NCI-H1048 (cell line): ENCODE results near the gene PHAF1.

Experiments used
- DNase-seq: peaks from one replicate; lab custom pipeline; 2025; lab: John Stamatoyannopoulos, UW

Gene PHAF1

DNA sequence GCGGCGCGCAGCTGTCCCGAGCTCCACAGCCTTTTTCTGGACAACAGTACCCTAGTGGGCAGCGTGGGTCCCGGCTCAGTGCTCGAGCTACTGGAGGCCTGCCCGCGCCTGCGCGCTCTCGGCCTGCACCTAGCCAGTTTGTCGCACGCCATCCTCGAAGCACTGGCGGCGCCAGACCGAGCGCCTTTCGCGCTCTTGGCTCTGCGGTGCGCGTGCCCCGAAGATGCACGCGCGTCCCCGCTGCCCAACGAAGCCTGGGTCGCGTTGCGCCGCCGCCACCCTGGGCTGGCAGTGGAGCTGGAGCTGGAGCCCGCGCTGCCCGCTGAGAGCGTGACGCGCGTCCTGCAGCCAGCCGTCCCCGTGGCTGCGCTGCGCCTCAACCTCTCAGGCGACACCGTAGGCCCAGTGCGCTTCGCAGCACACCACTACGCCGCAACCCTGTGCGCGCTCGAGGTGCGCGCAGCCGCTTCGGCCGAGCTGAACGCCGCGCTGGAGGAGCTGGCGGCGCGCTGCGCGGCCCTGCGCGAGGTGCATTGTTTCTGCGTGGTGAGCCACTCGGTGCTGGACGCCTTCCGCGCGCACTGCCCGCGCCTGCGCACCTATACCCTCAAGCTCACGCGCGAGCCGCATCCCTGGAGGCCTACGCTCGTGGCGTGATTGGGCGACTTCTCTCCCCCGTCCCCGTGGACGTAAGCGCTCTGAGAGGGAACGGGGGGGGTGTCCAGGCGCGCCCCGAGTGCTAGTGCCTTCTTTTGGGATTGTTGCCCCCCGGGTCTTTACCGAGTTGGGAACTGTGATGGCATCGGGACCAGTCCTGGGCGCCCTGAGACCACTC lies 53.6 kb downstream of the PHAF1 start:
- DNase-seq = peak; percentile 39

DNA sequence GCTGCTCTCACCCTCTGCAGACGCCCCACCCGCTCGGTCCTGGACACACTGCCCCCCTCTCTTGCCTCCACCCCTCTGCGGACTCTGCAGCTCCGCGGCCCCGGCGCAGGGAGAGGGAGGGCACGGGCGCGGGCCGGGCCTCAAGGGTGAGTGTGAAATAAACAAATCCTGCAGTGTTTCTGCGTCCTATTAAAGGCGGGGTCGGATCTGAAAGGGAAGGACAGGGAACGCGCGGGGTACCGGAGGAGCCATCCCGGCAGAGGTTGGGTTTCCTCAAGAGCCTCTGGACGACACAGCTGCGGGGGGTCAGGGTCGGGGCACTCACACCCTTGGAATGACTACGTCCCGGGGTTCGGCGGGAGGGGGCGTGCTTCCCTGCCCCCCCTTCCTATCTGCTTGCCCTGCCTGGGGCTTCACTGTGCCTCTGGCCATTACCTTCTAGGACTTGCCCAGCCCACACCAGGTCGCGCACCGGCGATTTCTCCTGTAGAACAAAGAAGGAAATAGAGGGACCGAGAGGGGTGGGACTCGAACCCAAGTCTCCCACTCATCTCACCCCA lies 54.3 kb downstream of the PHAF1 start:
- DNase-seq = no peak

DNA sequence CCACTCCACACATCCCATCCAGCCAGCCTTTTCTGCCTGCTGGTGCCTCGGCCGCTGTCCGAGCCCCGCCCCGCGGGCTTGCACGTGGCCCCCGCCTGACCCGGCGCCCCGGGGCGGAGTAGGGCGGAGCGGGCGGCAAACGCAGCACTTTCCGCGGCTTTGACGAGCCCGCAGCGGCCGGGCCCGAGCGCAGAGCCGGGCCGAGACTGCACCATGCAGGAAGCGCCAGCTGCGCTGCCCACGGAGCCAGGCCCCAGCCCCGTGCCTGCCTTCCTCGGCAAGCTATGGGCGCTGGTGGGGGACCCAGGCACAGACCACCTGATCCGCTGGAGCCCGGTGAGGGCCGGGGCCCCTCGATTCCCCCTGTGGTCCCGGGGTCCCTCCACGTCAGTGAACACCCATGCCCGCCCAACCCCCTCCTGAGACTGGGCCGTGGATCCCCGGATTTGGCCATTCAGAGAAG lies 54.9 kb downstream of the PHAF1 start, which contains the start of gene HSF4:
HSF4 (plus strand) TSS at position 147 of the 463 bp plus-strand sequence; CDS start at position 214, 67 bp downstream.
- no peak for DNase-seq

DNA sequence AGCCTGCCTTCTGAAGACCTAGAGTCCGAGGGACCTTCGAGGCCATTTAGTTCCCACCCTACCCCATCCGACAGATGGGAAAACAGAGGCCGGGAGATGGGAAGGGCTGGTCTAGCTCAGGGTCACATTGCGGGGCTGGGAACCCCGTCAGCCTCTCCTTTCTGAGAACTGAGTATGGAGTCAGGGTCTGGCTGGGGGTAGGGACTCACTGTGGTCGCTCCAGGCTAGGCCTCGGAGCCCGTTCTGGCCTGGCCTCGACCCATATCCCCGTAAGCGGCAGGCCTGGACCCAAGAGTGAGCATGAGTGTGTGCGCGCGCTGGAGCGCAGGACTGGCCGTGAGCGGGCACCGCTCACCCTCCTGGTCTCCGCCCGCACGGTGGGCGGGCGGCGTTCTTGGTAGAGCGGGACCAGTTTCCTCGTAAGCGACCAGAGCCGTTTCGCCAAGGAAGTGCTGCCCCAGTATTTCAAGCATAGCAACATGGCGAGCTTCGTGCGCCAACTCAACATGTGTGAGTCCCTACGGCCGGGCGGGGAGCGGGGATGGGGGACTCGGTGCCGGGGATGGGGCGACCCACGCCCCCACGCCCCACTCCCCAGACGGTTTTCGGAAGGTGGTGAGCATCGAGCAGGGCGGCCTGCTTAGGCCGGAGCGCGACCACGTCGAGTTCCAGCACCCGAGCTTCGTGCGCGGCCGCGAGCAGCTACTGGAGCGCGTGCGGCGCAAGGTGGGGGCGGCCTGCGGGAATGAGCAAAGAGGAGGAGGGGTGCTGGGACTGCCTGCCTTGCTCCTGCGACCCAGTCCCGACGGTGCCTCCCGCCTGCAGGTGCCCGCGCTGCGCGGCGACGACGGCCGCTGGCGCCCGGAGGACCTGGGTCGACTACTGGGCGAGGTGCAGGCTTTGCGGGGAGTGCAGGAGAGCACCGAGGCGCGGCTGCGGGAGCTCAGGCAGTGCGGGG lies 55.7 kb downstream of the PHAF1 start:
- no peak for DNase-seq

DNA sequence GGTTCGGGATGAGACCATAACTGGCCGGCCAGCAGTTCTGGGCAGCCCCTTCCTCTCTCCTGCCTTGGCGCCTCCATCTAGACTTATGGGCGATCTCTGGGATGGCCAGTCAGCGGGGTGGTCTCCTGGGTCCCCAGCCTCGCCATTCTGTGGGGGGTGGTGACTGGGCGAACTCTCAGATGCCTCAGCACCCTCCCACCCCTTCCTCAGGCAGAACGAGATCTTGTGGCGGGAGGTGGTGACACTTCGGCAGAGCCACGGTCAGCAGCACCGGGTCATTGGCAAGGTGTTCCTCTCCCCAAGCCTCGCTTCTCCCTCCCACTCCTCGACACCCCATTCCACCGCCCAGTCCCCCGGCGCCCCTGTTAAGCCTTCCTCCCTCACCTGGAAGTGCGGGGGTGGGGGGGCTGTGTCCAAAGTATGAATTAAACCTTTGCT lies 56.4 kb downstream of the PHAF1 start:
- no peak for DNase-seq

DNA sequence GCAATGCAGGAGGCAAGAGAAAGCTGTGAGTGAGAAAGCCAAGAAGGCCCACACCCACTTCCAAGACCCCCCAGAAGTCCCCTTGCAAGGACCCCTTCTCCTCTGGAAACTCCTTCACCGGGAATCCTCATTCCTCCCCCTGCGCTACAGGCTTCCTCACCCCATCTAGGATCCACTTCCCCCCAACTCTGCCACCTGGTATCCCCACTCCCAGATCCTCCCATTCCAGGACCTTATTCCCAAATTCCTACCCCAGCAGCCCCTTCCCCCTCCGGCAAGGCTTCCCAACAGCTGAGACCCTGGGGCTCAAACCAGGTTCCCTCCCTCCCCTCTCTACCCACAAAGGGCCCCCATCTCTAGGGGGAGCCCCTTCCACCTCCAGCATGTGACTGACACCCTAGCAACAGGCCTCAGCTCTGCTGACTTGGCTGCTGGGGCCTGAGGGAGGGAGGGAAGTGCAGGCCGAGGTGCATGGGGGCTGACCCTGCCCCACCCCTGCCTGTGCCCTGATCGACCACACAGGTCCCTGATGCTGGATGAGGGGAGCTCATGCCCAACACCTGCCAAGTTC lies 56.9 kb downstream of the PHAF1 start:
- no peak for DNase-seq

DNA sequence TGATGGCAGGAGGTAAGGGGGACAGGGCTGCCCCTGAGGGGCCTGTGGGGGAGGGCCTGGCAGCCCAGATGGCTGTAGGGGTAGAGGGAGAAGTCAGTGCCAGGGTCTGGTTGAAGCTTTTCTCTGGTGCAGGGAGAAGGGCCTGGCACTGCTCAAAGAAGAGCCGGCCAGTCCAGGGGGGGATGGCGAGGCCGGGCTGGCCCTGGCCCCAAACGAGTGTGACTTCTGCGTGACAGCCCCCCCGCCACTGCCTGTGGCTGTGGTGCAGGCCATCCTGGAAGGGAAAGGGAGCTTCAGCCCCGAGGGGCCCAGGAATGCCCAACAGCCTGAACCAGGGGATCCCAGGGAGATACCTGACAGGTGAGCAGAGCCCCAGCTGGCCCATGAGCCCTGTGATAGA lies 57.8 kb downstream of the PHAF1 start:
- no peak for DNase-seq

DNA sequence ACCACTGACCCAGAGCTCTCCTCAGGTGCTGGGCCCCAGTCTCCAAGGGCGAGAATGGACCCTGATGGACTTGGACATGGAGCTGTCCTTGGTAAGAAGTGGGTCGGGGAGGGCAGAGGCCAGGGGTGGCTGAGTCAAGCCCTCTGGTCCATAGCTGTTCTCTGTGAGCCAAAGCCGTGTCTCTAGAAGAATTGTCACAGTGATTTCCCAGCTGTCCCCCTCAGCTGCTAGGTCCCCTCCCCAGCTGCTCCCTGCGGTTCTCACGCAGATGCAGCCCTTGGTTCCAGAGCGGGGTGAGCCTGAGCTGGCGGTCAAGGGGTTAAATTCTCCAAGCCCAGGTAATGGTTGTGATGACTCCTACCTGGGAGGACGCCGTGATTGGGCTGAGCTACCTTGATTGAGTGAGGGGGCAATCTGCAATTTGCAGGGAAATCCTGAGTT lies 59.3 kb downstream of the PHAF1 start:
- DNase-seq = no peak

DNA sequence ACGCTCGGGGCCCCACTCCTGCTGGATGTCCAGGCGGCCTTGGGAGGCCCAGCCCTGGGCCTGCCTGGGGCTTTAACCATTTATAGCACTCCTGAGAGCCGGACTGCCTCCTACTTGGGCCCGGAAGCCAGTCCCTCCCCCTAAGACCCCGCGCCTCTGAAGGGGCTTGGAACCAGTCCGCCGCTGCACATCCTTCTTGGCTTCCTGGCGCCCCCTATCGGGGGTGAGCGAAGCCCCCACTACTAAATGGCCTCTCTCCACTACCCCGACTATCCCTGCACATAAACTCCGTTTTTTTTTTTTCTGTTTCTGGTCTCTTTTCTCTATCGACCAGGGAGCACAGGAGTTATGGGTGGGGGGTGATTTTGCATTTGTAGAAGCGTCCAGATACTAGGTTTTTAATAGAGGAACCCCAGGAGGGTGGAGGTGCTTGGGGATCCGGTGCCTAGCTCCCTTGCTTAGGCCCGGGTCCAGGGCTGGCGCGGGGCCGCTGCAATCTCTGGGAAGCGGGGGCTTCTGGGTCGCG lies 60.0 kb downstream of the PHAF1 start:
- no peak for DNase-seq

DNA sequence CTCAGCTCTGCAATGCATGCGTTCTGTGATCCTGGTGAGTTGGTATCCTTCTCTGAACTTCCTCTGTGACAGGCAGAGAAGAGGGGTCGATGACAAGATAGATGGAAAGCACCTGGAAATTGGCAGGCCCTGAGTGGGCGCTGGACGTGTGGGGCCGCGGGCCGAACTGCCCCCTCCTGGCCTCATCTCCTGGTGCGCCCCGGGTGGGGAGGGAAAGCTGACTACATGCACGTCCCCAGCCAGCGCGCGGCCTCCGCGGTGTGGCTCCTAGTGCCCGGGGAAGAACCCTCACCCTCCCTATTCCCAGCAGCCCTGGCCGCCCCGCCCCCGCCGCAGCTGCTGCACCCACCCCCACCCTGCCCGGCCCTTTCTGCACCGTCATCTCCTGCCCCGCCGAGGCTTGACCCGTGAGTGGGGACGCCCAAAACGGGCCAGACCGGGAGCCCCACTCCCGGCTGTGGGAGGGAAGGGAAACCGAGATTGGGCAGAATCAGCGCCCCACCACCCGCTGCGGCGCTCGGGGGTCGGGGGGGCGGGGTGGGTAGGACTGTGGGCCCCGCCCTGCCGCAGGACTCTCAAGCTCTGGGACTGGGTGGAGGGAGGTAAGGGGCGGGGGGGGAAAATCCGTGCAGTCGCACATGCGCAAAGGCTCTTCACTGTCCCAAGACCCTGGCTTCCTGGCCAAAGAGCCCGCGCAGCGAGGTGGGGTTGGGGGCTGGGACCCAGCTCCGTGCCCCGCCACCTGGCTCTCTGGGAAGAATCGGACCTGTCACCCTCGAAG lies 60.6 kb downstream of the PHAF1 start, which contains the start of gene NOL3:
NOL3 (plus strand) TSS at position 371 of the 781 bp plus-strand sequence.
- peak; percentile 0 for DNase-seq

DNA sequence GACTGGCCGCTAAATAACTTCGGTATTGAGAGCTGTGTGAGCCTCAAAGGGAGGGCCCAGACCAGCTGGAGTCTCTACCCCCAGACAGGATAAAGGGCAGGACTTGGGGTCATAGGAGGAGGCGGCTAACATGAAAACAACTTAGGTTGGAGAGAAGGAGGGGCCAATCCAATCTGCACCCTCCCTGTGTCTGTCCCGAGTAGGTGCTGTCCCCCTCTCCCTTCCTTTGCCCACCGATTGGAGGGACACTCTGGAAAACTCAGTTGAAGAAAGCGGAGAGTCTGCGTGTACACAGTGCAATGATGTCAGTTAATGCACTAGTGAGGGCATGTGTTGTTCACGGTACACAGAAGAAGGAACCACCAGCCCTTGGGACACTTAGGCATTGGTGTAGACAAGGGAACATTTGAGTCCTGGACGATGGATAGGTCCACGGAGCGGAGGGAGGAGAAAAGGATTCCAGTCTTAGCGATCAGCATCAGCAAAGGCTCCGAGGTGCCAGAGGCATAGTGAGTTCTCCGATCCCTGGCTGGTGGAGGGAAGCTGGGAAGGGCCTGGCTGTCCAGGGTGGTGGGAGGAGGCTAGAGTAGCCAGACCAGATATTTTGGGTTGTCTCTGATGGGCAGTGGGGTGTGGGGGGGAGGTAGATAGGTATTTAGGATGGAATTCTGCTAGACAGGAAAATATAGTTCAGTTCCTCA lies 61.4 kb downstream of the PHAF1 start:
- no peak for DNase-seq

DNA sequence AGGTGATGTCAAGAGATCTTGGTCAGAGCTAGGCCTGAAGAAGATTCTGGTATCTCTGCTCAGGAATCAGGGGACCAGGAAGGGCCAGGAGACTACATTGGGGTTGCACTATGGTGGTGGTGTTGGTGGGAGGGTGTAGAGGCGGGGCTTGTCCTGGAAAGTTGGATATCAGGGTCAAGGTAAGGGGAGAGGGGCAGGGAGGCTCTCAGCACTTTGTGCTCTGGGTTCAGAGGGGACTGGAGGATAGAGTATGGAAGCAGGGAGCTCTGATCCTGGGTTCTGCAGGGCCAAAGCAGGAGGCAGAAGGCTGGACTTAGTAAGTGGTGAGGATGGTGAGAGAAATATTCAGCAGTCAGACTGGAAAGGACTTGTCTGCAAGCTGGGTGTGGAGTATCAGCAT lies 63.6 kb downstream of the PHAF1 start:
- DNase-seq = no peak

DNA sequence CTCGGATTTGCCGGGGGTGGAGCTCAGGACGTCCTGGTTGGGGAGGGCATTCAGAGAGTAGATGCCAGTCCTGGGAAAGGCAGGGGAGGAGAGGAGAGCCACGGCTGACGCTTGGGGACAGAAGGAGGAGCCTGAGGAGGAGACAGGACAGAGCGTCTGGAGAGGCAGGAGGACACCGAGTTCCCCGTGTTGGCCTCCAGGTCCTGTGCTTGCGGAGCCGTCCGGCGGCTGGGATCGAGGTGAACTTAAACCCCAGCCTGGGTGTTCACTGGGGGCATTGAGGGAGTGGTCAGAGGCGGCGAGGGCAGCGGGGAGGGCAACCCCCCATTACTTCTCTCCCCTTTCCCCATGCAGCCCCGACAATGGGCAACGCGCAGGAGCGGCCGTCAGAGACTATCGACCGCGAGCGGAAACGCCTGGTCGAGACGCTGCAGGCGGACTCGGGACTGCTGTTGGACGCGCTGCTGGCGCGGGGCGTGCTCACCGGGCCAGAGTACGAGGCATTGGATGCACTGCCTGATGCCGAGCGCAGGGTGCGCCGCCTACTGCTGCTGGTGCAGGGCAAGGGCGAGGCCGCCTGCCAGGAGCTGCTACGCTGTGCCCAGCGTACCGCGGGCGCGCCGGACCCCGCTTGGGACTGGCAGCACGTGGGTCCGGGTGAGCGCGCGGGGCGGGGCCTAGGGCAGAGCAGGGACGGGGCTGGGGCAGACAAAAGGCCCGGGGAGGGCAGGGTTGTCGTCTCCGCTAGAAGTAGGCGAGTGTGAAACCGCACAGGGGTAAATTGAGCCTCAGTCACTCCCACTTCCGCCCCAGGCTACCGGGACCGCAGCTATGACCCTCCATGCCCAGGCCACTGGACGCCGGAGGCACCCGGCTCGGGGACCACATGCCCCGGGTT lies 64.3 kb downstream of the PHAF1 start:
- DNase-seq = peak; percentile 11

DNA sequence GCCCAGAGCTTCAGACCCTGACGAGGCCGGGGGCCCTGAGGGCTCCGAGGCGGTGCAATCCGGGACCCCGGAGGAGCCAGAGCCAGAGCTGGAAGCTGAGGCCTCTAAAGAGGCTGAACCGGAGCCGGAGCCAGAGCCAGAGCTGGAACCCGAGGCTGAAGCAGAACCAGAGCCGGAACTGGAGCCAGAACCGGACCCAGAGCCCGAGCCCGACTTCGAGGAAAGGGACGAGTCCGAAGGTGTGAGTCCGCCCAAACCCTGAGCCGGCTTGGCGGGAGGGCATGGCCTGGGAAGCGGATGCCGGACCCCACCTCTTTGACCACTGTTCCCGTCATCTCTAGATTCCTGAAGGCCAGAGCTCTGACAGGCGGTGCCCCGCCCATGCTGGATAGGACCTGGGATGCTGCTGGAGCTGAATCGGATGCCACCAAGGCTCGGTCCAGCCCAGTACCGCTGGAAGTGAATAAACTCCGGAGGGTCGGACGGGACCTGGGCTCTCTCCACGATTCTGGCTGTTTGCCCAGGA lies 65.0 kb downstream of the PHAF1 start:
- no peak for DNase-seq

DNA sequence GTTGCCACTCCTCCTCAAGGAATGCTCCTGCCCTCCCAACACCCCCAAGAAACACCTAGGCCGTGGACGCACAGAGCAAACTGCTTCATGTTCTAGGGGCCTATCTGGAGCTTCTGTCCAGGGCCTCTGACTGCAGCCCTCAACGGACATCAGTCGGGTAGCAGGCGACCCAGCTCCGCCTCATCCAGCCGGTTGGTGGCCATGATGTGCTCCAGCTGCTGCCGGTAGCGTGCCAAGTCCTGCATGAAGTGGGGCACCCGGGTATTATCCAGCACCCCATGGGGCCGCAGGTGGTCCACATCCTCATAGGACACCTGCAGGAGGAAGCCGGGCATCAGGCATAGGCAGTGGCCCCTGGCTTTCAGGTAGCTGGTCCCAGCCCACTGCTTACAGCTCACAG lies 66.9 kb downstream of the PHAF1 start:
- no peak for DNase-seq

DNA sequence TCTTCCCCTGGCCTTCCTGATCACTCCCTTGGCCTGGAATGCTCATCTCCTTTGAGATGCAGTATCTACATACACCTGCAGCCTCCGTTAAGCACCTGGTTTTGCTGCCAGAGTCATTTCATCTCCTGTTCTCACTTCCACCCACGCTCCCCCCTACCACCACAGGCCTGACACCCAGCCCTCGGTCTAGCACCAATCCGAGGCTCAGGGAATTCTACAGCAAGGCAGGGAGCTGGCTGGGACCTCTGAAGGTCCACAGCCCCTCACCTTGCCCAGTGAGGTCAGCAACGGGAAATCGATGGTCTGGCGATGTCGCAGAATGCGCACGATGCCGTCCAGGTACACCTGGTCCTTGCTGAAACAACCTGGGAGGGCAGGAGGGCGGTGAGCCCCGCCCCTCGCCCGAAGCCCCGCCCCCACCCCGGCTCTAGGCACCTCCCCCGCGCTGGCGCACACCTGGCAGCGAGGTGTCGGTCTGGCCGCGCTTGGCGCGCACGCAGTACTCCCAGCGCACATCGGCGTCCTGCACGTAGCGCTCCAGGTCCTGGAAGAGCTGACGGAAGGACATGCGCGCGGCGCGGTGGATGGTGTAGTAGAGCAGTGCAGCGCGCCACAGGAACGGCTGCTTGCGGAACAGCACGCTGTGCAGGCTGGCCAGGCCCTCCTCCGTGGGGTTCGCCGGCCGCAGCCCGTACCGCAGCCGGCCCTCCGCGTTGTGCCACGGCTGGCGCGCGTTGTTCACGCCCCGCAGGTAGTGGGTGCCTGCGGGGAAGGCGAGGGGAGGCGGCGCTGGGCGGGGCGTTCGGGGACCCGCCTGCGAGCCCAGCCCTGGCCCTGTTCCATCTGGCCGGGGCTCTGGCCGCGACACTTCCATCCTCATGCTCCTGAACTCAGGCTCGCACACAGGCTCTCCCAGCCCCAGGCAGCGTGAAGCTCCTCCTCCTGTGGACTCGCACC lies 68.3 kb downstream of the PHAF1 start:
- peak; percentile 64 for DNase-seq

DNA sequence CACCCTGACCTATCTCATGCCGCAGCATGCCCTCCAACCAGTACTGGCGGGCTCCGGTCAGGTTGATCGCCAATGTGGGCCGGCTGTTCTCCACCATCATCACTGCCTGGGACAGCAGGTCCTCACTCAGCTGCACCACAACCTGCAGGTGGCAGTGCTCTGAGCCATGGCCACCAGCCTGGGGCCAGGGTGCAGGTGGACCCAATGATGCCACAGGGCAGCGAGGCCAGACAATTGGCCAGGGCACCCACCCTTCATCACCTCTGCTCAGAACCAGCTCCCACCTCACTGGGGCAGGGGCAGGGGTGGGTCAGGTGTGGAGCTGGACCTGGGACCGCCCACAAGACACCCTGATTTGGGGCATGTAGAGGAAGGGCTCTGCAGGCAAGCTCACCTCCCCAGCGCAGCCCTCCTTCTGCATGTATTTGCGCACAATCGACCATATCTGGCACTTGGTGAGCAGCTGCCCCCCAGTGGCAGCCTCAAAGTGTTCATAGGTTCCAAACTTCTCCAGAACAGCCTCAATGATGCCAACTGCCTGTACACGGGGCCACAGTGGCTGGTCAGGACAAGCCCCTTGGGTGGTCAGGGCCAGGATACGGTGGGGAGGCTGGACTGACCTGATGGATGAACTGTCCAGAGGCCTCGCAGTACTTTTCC lies 69.8 kb downstream of the PHAF1 start:
- no peak for DNase-seq
